ENCODE measurements around the gene MAPK8IP3. TPM values are rescaled to one million over a fixed set of nuclear protein-coding genes. Genes with fewer than 3 reads are reported as not detected.

MAPK8IP3 gene
- polyA plus RNA-seq, 3 donors = 1.1 to 185 (median 2.1) TPM

DNA sequence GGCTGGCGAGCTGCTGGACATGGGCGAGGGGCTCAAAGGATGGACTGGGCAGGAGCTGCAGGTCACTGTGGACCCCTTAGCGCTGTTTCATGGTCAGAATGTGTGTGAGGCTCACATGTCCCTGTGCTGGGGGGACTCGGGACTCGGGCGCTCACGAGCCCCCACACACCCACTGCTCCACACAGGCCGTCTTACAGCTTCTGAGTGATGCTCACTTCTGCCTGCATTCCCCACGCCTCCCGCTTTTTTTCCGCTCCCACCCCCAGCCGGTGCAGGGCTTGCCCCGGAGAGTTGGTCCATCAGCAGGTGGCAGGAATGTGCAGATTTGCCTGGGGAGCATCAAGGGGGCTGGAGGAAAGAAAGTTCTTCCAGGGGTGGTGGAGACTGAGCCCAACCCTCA is 48.2 kb upstream of the MAPK8IP3 start:
- H3K36me3 ChIP-seq (replicated peaks in 1 of 2; ENCODE audit: control insufficient read depth in 1 of 2, insufficient read depth in 2 of 2, low read length in 2 of 2) = peaks cover 70 to 92% of the 10 kb centered on the region in 2 donors
- Mint-ChIP-seq H3K9me3 (no peaks in the 10 kb centered on the region), H3K27ac (peak overlapping the region in 1 of 7 donors; percentile 37), H3K4me1 (peaks cover 7% of the 10 kb centered on the region), H3K4me3 (no peak overlapping the region), H3K27me3 (ENCODE audit: low read depth in 3 of 3) (no peaks in the 10 kb centered on the region), H3K36me3 (peaks cover 58 to 80% of the 10 kb centered on the region in 2 donors)
- intact Hi-C loops (cut with micrococcal nuclease) = no loop called here
- H2AFZ ChIP-seq (ENCODE audit: insufficient read depth, low read depth, low read length, poor library complexity, severe bottlenecking) = no peak overlapping the region
- 94% methylated on average over 5 of the region's 13 CpGs for WGBS (ENCODE audit: insufficient coverage)
- H3K27me3 ChIP-seq (ENCODE audit: control insufficient read depth in 2 of 2, insufficient read depth in 2 of 2, low read length in 2 of 2) = no peaks in the 10 kb centered on the region
- H3K27ac ChIP-seq (ENCODE audit: low read depth in 1 of 2, low read length in 2 of 2) = no peak overlapping the region
- H3K4me1 ChIP-seq (ENCODE audit: control insufficient read depth in 1 of 2, insufficient read depth in 2 of 2, low read length in 2 of 2) = peaks cover 0 to 5% of the 10 kb centered on the region in 2 donors
- H4K20me1 ChIP-seq (ENCODE audit: insufficient read depth, low read length) = no peaks in the 10 kb centered on the region
- H3K9ac ChIP-seq (ENCODE audit: insufficient read depth, low read length, poor library complexity, severe bottlenecking) = no peak overlapping the region
- DNase-seq = no peak
- TF ChIP-seq, protein P1, sequence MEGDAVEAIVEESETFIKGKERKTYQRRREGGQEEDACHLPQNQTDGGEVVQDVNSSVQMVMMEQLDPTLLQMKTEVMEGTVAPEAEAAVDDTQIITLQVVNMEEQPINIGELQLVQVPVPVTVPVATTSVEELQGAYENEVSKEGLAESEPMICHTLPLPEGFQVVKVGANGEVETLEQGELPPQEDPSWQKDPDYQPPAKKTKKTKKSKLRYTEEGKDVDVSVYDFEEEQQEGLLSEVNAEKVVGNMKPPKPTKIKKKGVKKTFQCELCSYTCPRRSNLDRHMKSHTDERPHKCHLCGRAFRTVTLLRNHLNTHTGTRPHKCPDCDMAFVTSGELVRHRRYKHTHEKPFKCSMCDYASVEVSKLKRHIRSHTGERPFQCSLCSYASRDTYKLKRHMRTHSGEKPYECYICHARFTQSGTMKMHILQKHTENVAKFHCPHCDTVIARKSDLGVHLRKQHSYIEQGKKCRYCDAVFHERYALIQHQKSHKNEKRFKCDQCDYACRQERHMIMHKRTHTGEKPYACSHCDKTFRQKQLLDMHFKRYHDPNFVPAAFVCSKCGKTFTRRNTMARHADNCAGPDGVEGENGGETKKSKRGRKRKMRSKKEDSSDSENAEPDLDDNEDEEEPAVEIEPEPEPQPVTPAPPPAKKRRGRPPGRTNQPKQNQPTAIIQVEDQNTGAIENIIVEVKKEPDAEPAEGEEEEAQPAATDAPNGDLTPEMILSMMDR (IDR thresholded peaks at IDR 0.05) = no peak
- no peak overlapping the region for H3K4me2 ChIP-seq (replicated peaks; ENCODE audit: extremely low read depth, low read length, poor library complexity, severe bottlenecking)
- no peaks in the 10 kb centered on the region for H3K9me3 ChIP-seq (replicated peaks in 1 of 2; ENCODE audit: control insufficient read depth in 1 of 2, insufficient read depth in 1 of 2, low read length in 2 of 2)
- H3K79me2 ChIP-seq (ENCODE audit: insufficient read depth, low read length) = no peaks in the 10 kb centered on the region
- no peak overlapping the region for H3K4me3 ChIP-seq (replicated peaks in 1 of 3; ENCODE audit: low read depth in 2 of 3, low read length in 3 of 3)

DNA sequence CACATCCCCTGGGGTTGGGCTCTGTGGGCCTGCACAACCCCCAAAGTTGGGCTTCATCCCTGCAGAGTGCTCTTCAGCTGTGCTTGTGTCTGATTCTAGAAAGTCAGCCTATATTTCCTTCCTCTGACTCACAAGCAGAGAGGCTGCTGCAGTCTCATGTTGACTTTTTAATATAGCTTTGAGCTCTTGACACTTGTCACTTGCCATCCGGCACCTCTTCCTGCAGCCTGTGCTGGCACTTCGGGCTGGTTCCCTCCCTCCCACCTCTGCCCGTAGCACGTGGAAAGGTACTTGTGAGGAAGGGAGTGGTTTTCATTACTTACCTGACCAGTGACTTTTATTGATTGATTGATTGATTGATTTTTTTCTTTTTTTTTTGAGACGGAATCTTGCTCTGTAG is 47.0 kb upstream of the MAPK8IP3 start:
- H3K9me3 Mint-ChIP-seq = no peaks in the 10 kb centered on the region
- TF ChIP-seq, protein P1 (IDR thresholded peaks at IDR 0.05) = no peak

More for the DNA sequence above, 47.0 kb upstream of the MAPK8IP3 start:
- intact Hi-C loops (cut with micrococcal nuclease) = no loop called here
- no peak for DNase-seq
- H3K27me3 Mint-ChIP-seq (ENCODE audit: low read depth in 3 of 3) = no peaks in the 10 kb centered on the region
- peaks cover 7% of the 10 kb centered on the region for H3K4me1 Mint-ChIP-seq
- H3K79me2 ChIP-seq (ENCODE audit: insufficient read depth, low read length) = no peaks in the 10 kb centered on the region
- H3K27me3 ChIP-seq (ENCODE audit: control insufficient read depth in 2 of 2, insufficient read depth in 2 of 2, low read length in 2 of 2) = no peaks in the 10 kb centered on the region
- no peak overlapping the region for H3K4me2 ChIP-seq (replicated peaks; ENCODE audit: extremely low read depth, low read length, poor library complexity, severe bottlenecking)
- no peaks in the 10 kb centered on the region for H3K9me3 ChIP-seq (replicated peaks in 1 of 2; ENCODE audit: control insufficient read depth in 1 of 2, insufficient read depth in 1 of 2, low read length in 2 of 2)
- no CpG with 5 or more reads among the region's 5 CpGs for WGBS (ENCODE audit: insufficient coverage)
- H3K4me1 ChIP-seq (ENCODE audit: control insufficient read depth in 1 of 2, insufficient read depth in 2 of 2, low read length in 2 of 2) = peaks cover 0 to 5% of the 10 kb centered on the region in 2 donors
- H3K27ac ChIP-seq (ENCODE audit: low read depth in 1 of 2, low read length in 2 of 2) = no peak overlapping the region
- peak overlapping the region in 1 of 7 donors; percentile 24 for H3K27ac Mint-ChIP-seq
- peaks cover 64 to 82% of the 10 kb centered on the region in 2 donors for H3K36me3 Mint-ChIP-seq
- H3K36me3 ChIP-seq (replicated peaks in 1 of 2; ENCODE audit: control insufficient read depth in 1 of 2, insufficient read depth in 2 of 2, low read length in 2 of 2) = peaks cover 75 to 97% of the 10 kb centered on the region in 2 donors
- H3K4me3 Mint-ChIP-seq = no peak overlapping the region
- H3K4me3 ChIP-seq (replicated peaks in 1 of 3; ENCODE audit: low read depth in 2 of 3, low read length in 3 of 3) = no peak overlapping the region
- H2AFZ ChIP-seq (ENCODE audit: insufficient read depth, low read depth, low read length, poor library complexity, severe bottlenecking) = no peak overlapping the region
- H4K20me1 ChIP-seq (ENCODE audit: insufficient read depth, low read length) = no peaks in the 10 kb centered on the region
- no peak overlapping the region for H3K9ac ChIP-seq (ENCODE audit: insufficient read depth, low read length, poor library complexity, severe bottlenecking)
